Measurements from ENCODE around the gene IQSEC3.

GRCh38 chr12:203074-203461 lies 136.5 kb downstream of the IQSEC3 start:
- TF ChIP-seq POLR2AphosphoS5 (IDR thresholded peaks at IDR 0.05; ENCODE audit: low read depth, low read length) = no peak
- TF ChIP-seq TAF1 (IDR thresholded peaks at IDR 0.05; ENCODE audit: borderline replicate concordance, low read depth, low read length) = no peak
- no peak for TF ChIP-seq POLR2A (IDR thresholded peaks at IDR 0.05; ENCODE audit: low read depth, low read length)
